ENCODE data around the gene P4HA1.
"Not testable (repeated sequence)": the region's sequence is repeated elsewhere in the genome, so short reads cannot be mapped to it uniquely, and the experiment has no call there.

Gene P4HA1

DNA sequence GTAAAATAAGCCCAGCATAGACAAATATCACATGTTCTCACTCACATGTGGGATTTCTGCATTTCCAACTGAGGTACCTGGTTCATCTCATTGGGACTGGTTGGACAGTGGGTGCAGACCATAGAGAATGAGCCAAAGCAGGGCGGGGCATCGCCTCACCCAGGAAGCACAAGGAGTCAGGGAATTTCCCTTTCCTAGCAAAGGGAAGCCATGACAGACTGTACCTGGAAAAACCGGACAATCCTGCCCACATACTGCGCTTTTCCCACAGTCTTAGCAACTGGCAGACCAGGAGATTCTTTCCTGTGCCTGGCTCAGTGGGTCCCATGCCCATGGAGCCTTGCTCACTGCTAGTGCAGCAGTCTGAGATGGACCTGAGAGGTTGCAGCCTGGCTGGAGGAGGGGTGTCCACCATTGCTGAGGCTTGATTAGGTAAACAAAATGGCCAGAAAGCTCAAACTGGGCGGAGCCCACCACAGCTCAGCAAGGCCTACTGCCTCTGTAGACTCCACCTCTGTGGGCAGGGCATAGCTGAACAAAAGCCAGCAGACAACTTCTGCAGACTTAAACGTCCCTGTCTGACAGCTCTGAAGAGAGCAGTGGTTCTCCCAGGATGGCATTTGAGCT lies 75.0 kb downstream of the P4HA1 start:
- DNase-seq (ENCODE audit: low read depth); H3K4me3 ChIP-seq (ENCODE audit: low read depth, low read length): not testable (repeated sequence)

DNA sequence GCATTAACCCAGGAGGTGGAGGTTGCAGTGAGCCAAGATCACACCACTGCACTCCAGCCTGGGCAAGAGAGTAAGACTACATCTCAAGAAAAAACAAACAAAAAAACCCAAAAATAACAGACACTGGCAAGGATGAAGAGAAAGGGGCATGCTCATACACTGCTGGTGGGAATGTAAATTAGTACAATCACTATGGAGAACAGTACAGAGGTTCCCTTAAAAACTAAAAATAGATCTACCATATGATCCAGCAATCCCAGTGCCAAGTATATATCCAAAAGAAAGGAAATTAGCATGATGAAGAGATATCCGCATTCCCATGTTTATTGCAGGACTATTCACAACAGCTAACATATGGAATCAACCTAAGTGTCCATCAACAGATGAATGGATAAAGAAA lies 75.6 kb downstream of the P4HA1 start:
- DNase-seq (ENCODE audit: low read depth) = no peak
- TF ChIP-seq, protein P1, sequence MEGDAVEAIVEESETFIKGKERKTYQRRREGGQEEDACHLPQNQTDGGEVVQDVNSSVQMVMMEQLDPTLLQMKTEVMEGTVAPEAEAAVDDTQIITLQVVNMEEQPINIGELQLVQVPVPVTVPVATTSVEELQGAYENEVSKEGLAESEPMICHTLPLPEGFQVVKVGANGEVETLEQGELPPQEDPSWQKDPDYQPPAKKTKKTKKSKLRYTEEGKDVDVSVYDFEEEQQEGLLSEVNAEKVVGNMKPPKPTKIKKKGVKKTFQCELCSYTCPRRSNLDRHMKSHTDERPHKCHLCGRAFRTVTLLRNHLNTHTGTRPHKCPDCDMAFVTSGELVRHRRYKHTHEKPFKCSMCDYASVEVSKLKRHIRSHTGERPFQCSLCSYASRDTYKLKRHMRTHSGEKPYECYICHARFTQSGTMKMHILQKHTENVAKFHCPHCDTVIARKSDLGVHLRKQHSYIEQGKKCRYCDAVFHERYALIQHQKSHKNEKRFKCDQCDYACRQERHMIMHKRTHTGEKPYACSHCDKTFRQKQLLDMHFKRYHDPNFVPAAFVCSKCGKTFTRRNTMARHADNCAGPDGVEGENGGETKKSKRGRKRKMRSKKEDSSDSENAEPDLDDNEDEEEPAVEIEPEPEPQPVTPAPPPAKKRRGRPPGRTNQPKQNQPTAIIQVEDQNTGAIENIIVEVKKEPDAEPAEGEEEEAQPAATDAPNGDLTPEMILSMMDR (IDR thresholded peaks at IDR 0.05; ENCODE audit: insufficient read depth, low read depth, low read length, missing control alignments) = no peak

DNA sequence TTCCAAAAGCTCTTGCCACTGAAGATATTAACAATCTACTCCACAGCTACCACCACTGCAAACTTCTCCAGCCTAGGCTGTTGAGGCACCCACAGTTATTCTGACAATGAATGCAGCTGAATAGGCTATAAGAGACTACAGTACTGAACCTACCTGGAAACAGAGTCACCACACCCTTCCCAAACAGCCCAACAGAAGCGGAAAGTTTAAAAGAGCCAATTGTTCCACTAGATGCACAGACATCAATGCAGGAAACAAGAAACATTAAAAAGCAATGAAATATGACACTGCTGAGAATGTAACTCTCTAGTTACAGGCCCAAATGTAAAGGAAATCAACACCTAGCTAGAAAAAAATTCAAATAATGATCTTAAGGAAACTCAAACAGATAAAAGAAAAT lies 77.6 kb downstream of the P4HA1 start:
- DNase-seq (ENCODE audit: low read depth) = no peak
- TF ChIP-seq, protein P1 (IDR thresholded peaks at IDR 0.05; ENCODE audit: insufficient read depth, low read depth, low read length, missing control alignments) = no peak
- H3K4me3 ChIP-seq (ENCODE audit: low read depth, low read length) = no peak overlapping the region

More for the DNA sequence above, 75.6 kb downstream of the P4HA1 start:
- no peak overlapping the region for H3K4me3 ChIP-seq (ENCODE audit: low read depth, low read length)

DNA sequence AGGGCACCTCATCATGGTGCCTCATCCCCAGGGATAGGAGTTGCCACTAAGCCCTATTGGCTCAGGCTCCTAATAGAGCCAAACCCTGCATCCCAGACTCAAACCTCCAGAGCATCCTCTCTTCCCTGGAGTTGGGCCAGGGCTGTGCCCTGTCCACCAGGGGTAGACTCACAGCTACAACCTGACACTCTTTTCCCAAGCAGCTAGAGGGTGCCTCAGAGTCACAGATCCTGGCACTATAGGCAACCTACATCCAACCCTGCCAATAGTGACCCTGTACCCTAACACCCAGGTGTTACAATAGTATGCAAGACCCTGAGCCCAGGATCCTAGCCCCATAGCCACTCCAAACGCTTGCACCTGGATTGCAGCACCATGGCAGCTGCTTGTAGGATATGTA lies 78.0 kb downstream of the P4HA1 start:
- no peak overlapping the region for H3K4me3 ChIP-seq (ENCODE audit: low read depth, low read length)
- no peak for DNase-seq (ENCODE audit: low read depth)
- TF ChIP-seq, protein P1 (IDR thresholded peaks at IDR 0.05; ENCODE audit: insufficient read depth, low read depth, low read length, missing control alignments) = no peak

DNA sequence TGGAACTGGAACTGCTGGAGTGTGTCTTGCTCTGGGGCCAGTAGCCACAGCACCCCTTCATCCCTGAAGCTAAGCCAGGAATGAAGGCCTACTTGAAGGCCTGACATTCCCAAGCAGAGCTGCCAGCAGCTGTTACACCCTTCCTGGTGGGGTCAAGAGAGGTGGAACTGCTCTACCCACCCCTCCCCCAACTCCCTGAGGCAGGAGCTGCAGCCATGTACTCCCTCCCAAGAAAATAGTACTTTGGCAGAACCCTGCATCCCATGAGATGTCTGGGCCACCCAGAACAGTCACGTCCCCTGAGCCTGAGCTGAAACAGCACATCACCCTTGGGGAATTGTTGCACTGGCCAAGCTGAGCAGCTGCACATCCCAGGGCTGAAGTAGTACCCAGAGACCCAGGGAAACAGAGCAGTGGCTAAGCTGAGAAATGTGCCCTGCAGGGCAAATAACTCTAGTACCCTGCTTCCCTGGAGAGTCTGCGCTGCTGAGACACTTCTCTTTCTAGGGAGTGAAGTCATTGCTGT lies 78.6 kb downstream of the P4HA1 start:
- no peak for DNase-seq (ENCODE audit: low read depth)
- TF ChIP-seq, protein P1 (IDR thresholded peaks at IDR 0.05; ENCODE audit: insufficient read depth, low read depth, low read length, missing control alignments) = no peak
- no peak overlapping the region for H3K4me3 ChIP-seq (ENCODE audit: low read depth, low read length)

DNA sequence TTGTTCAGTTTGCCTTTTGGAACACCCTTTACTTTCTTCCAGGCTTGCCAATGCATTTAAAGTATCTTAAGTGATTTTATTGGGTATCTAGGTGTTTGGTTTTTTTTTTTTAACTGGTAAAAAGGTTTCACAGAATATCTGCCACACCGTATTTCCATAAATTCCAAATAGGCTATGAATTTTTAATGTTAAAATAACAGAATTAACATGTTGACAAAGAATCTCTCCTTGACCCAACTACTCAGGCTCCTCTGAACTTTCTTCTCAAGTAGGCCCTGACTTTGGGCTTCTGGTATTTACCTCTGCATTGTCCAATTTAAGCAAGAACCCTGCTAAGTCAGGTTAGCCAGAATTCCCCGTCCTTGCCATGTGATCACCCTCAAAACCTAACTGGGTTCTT lies 80.9 kb downstream of the P4HA1 start:
- DNase-seq (ENCODE audit: low read depth) = no peak
- TF ChIP-seq, protein P1 (IDR thresholded peaks at IDR 0.05; ENCODE audit: insufficient read depth, low read depth, low read length, missing control alignments) = no peak

DNA sequence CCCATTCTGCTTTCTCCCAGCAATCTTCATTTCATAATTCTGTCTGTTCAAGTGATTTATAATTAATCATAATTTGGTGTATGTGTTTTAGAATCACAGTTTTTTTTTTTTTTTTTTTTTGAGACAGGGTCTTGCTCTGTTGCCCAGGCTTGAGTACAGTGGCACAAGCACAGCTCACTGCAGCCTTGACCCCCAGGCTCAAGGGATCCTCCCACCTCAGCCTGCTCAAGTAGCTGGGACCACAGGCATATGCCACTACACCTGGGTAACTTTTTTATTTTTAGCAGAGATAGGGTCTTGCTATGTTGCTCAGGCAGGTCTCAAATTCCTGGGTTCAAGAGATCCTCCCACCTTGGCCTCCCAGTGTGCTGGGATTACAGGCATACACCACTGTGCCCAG lies 92.8 kb downstream of the P4HA1 start:
- no peak for DNase-seq (ENCODE audit: low read depth)
- TF ChIP-seq, protein P1 (IDR thresholded peaks at IDR 0.05; ENCODE audit: insufficient read depth, low read depth, low read length, missing control alignments) = no peak

More for the DNA sequence above, 80.9 kb downstream of the P4HA1 start:
- no peak overlapping the region for H3K4me3 ChIP-seq (ENCODE audit: low read depth, low read length)

More for the DNA sequence above, 92.8 kb downstream of the P4HA1 start:
- no peak overlapping the region for H3K4me3 ChIP-seq (ENCODE audit: low read depth, low read length)
